ENCODE measurements around the gene CD38. TPM values are rescaled to one million over a fixed set of nuclear protein-coding genes. Genes with fewer than 3 reads are reported as not detected.
"Not testable (repeated sequence)": the region's sequence is repeated elsewhere in the genome, so short reads cannot be mapped to it uniquely, and the experiment has no call there.

Gene CD38
- total and polyA plus RNA-seq, 4 donors: 3.2 to 9.4 (median 5.3) TPM

- Histone ChIP-seq H3K27ac (ENCODE audit: low read depth in 1 of 2, low read length in 2 of 2) (no peak overlapping the region), H3K4me1 (ENCODE audit: control insufficient read depth in 4 of 4, insufficient read depth in 4 of 4, low read length in 3 of 4) (peaks cover 0 to 1% (median 0%) of the 10 kb centered on the region in 4 donors), H3K36me3 (ENCODE audit: control insufficient read depth in 4 of 4, insufficient read depth in 3 of 4, low read depth in 1 of 4, low read length in 3 of 4) (no peaks in the 10 kb centered on the region), H3K9me3 (ENCODE audit: control insufficient read depth in 4 of 4, low read length in 3 of 4) (no peaks in the 10 kb centered on the region), H3K4me3 (ENCODE audit: low read depth in 1 of 3, low read length in 3 of 3) (no peak overlapping the region), H3K9ac (ENCODE audit: low read depth in 1 of 2, low read length in 2 of 2) (no peak overlapping the region), H3K27me3 (ENCODE audit: control insufficient read depth in 4 of 4, insufficient read depth in 4 of 4, low read length in 3 of 4) (no peaks in the 10 kb centered on the region)
- 97% methylated on average over 4 of the region's 4 CpGs for WGBS
- TF ChIP-seq SP1 (IDR thresholded peaks at IDR 0.05) (no peak), RAD21 (IDR thresholded peaks at IDR 0.05) (no peak), HNF4A (conservative IDR thresholded peaks at IDR 0.05) (no peak), FOXA1 (IDR thresholded peaks at IDR 0.05) (no peak), CTCF (IDR thresholded peaks at IDR 0.05; ENCODE audit: low read depth, low read length, missing input control) (no peak), FOXA2 (IDR thresholded peaks at IDR 0.05) (no peak), GABPA (IDR thresholded peaks at IDR 0.05 in 1 of 2, conservative IDR thresholded peaks at IDR 0.05 in 1 of 2) (no peak), EGR1 (IDR thresholded peaks at IDR 0.05; ENCODE audit: low read depth in 2 of 2) (no peak)
- no peak for DNase-seq (ENCODE audit: low spot score)
These were observed 19.8 kb upstream of the CD38 start for GRCh38 chr4:15758294-15758693.

DNA sequence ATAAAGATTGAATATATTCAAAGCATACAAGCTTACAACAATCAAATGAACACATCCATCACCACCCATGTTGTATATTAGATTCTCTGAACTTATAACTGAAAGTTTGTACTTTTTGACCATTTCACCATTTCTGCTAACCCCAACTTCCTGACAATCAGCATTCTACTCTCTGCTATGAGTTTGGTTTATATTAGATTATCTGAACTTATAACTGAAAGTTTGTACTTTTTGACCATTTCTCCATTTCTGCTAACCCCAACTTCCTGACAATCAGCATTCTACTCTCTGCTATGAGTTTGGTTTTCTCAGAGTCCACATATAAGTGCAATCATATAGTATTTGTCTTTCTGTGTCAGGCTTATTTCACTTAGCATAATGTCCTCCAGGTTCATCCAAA is 15.7 kb upstream of the CD38 start:
- not testable (repeated sequence) for H3K27ac ChIP-seq (ENCODE audit: low read depth in 1 of 2, low read length in 2 of 2); H3K4me3 ChIP-seq (ENCODE audit: low read depth in 1 of 3, low read length in 3 of 3); DNase-seq (ENCODE audit: low spot score); H3K4me1 ChIP-seq (ENCODE audit: control insufficient read depth in 4 of 4, insufficient read depth in 4 of 4, low read length in 3 of 4); H3K9ac ChIP-seq (ENCODE audit: low read depth in 1 of 2, low read length in 2 of 2); H3K9me3 ChIP-seq (ENCODE audit: control insufficient read depth in 4 of 4, low read length in 3 of 4); H3K27me3 ChIP-seq (ENCODE audit: control insufficient read depth in 4 of 4, insufficient read depth in 4 of 4, low read length in 3 of 4); H3K36me3 ChIP-seq (ENCODE audit: control insufficient read depth in 4 of 4, insufficient read depth in 3 of 4, low read depth in 1 of 4, low read length in 3 of 4)

GRCh38 chr4:15765391-15765790 is 12.7 kb upstream of the CD38 start:
- Histone ChIP-seq H3K9ac (ENCODE audit: low read depth in 1 of 2, low read length in 2 of 2) (no peak overlapping the region), H3K9me3 (ENCODE audit: control insufficient read depth in 4 of 4, low read length in 3 of 4) (no peaks in the 10 kb centered on the region), H3K36me3 (ENCODE audit: control insufficient read depth in 4 of 4, insufficient read depth in 3 of 4, low read depth in 1 of 4, low read length in 3 of 4) (no peaks in the 10 kb centered on the region), H3K4me1 (ENCODE audit: control insufficient read depth in 4 of 4, insufficient read depth in 4 of 4, low read length in 3 of 4) (peaks cover 0 to 4% (median under 1%) of the 10 kb centered on the region in 4 donors), H3K4me3 (ENCODE audit: low read depth in 1 of 3, low read length in 3 of 3) (no peak overlapping the region), H3K27me3 (ENCODE audit: control insufficient read depth in 4 of 4, insufficient read depth in 4 of 4, low read length in 3 of 4) (no peaks in the 10 kb centered on the region), H3K27ac (ENCODE audit: low read depth in 1 of 2, low read length in 2 of 2) (no peak overlapping the region)
- TF ChIP-seq JUND (IDR thresholded peaks at IDR 0.05) (no peak), GABPA (IDR thresholded peaks at IDR 0.05 in 1 of 2, conservative IDR thresholded peaks at IDR 0.05 in 1 of 2) (no peak), RXRA (IDR thresholded peaks at IDR 0.05) (no peak), YY1 (IDR thresholded peaks at IDR 0.05) (no peak), SP1 (IDR thresholded peaks at IDR 0.05) (no peak), CTCF (IDR thresholded peaks at IDR 0.05; ENCODE audit: low read depth, low read length, missing input control) (no peak), RAD21 (IDR thresholded peaks at IDR 0.05) (no peak), HNF4A (conservative IDR thresholded peaks at IDR 0.05) (no peak), HNF4G (IDR thresholded peaks at IDR 0.05) (no peak), NR2F2 (IDR thresholded peaks at IDR 0.05) (no peak), TAF1 (conservative IDR thresholded peaks at IDR 0.05) (no peak)
- TF ChIP-seq, protein P1, sequence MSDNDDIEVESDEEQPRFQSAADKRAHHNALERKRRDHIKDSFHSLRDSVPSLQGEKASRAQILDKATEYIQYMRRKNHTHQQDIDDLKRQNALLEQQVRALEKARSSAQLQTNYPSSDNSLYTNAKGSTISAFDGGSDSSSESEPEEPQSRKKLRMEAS (IDR thresholded peaks at IDR 0.05): no peak
- 72% methylated on average over 6 of the region's 6 CpGs for WGBS
- DNase-seq (ENCODE audit: low spot score): no peak
